ENCODE measurements around the gene PPM1L.

The PPM1L gene

DNA sequence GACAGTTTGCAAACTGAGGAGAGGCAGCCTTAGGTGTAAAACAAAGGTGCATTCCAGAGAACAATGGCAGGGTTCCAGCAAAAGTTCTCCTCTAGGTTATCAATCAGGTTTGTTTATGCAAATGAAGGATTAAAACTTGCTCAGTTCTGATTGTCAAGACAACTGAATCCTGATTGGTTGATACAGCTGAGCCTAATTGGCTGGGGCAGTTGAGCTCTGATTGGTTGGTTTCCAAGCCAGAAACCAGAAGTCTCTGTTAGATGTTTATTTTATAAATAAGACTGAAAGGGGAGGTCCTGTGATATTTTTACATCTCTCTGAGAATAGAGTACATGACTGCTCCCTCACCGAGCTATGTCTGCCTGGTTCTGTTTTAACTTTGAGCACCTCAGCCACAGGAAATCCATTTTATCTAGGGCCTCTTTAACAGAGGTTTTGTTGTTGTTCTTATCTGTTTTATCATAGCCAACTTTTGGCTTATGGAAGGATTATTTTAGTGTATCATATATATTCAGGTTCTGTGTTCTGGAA lies 37.8 kb downstream of the PPM1L start:
- H3K4me2 ChIP-seq (ENCODE audit: low read length): no peak overlapping the region
- H3K27ac ChIP-seq (ENCODE audit: low read depth, low read length): no peak overlapping the region
- no peaks in the 10 kb centered on the region for H3K9me2 ChIP-seq (replicated peaks; ENCODE audit: control insufficient read depth, low read length)
- TF ChIP-seq, protein P1, sequence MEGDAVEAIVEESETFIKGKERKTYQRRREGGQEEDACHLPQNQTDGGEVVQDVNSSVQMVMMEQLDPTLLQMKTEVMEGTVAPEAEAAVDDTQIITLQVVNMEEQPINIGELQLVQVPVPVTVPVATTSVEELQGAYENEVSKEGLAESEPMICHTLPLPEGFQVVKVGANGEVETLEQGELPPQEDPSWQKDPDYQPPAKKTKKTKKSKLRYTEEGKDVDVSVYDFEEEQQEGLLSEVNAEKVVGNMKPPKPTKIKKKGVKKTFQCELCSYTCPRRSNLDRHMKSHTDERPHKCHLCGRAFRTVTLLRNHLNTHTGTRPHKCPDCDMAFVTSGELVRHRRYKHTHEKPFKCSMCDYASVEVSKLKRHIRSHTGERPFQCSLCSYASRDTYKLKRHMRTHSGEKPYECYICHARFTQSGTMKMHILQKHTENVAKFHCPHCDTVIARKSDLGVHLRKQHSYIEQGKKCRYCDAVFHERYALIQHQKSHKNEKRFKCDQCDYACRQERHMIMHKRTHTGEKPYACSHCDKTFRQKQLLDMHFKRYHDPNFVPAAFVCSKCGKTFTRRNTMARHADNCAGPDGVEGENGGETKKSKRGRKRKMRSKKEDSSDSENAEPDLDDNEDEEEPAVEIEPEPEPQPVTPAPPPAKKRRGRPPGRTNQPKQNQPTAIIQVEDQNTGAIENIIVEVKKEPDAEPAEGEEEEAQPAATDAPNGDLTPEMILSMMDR (IDR thresholded peaks at IDR 0.05; ENCODE audit: low read depth, low read length, poor library complexity, severe bottlenecking): no peak
- no peak for TF ChIP-seq EZH2phosphoT487 (IDR thresholded peaks at IDR 0.05; ENCODE audit: borderline replicate concordance, low read length)
- H3K4me3 ChIP-seq (ENCODE audit: low read length): no peak overlapping the region
- H3F3A ChIP-seq (ENCODE audit: control insufficient read depth, insufficient read depth): no peaks in the 10 kb centered on the region
- no peaks in the 10 kb centered on the region for H3K79me2 ChIP-seq (ENCODE audit: control insufficient read depth, low read length)
- H3K9me3 ChIP-seq (ENCODE audit: control insufficient read depth, insufficient read depth, low read length): no peaks in the 10 kb centered on the region
- H3K36me3 ChIP-seq (ENCODE audit: control insufficient read depth, low read length): no peaks in the 10 kb centered on the region
- no peaks in the 10 kb centered on the region for H3K4me1 ChIP-seq (ENCODE audit: control insufficient read depth, low read length)
- no peaks in the 10 kb centered on the region for H4K20me1 ChIP-seq (ENCODE audit: control insufficient read depth, insufficient read depth, low read depth, low read length)
- H3K27me3 ChIP-seq (ENCODE audit: control insufficient read depth, low read length): no peaks in the 10 kb centered on the region

DNA sequence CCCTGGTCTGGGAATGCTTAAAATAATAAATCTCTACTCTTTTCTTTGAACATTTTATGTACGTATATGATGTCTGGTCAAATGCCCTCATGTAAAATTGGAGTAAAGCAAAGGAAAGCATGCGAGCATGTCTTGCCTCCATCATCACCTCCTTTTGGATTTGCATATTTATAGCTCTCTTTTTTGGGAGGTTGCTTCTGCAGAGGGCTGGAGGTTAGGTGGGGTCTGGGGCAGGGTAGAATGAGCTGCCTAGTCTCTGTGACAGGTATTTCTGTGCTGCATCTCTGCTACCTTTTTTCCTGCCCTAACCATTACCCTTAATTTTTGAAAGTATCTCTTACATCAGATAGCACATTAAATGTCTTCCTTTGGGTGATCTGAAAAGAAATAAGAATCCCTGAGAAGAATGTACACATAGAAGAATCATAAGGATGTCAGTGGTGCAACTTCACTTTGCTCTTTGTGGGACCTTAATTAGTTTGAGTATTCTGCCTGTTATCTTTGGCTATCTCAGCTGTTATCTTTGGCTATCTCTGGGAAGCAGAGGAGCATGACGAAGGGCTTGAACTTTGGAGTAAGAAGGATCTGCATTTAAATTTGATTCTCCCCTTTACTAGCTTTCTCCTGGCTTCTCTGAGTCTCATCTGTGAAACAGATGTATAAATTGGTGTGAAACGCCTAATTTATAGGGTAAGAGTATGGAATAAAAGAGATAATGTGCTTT lies 40.2 kb downstream of the PPM1L start:
- TF ChIP-seq EZH2phosphoT487 (IDR thresholded peaks at IDR 0.05; ENCODE audit: borderline replicate concordance, low read length): no peak
- TF ChIP-seq, protein P1 (IDR thresholded peaks at IDR 0.05; ENCODE audit: low read depth, low read length, poor library complexity, severe bottlenecking): no peak
- H3K4me2 ChIP-seq (ENCODE audit: low read length): no peak overlapping the region
- no peaks in the 10 kb centered on the region for H3K4me1 ChIP-seq (ENCODE audit: control insufficient read depth, low read length)

DNA sequence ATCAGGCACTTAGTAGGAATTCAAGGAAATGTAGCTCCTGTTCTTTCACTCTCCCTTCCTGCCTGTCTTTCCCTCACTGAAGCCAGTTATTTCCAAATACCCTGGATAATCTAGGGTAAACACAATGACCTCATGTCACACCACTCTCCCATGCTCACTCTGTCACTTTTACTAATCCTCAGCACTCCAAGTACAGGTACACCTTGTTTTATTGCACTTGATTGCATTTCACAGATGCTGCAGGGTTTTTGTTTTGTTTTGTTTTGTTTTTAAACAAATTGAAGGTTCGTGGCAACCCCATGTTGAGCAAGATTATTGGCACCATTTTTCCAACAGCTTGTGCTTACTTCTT lies 40.8 kb downstream of the PPM1L start:
- no peaks in the 10 kb centered on the region for H3K79me2 ChIP-seq (ENCODE audit: control insufficient read depth, low read length)
- H3K27ac ChIP-seq (ENCODE audit: low read depth, low read length): no peak overlapping the region
- peaks cover 7% of the 10 kb centered on the region for H3K27me3 ChIP-seq (ENCODE audit: control insufficient read depth, low read length)
- no peaks in the 10 kb centered on the region for H3K9me3 ChIP-seq (ENCODE audit: control insufficient read depth, insufficient read depth, low read length)
- no peaks in the 10 kb centered on the region for H3F3A ChIP-seq (ENCODE audit: control insufficient read depth, insufficient read depth)
- no peaks in the 10 kb centered on the region for H4K20me1 ChIP-seq (ENCODE audit: control insufficient read depth, insufficient read depth, low read depth, low read length)
- H3K9me2 ChIP-seq (replicated peaks; ENCODE audit: control insufficient read depth, low read length): no peaks in the 10 kb centered on the region
- TF ChIP-seq, protein P1 (IDR thresholded peaks at IDR 0.05; ENCODE audit: low read depth, low read length, poor library complexity, severe bottlenecking): no peak
- no peak for TF ChIP-seq EZH2phosphoT487 (IDR thresholded peaks at IDR 0.05; ENCODE audit: borderline replicate concordance, low read length)
- H3K36me3 ChIP-seq (ENCODE audit: control insufficient read depth, low read length): no peaks in the 10 kb centered on the region
- H3K4me1 ChIP-seq (ENCODE audit: control insufficient read depth, low read length): no peaks in the 10 kb centered on the region
- H3K4me3 ChIP-seq (ENCODE audit: low read length): no peak overlapping the region
- H3K4me2 ChIP-seq (ENCODE audit: low read length): no peak overlapping the region

More for the DNA sequence above, 40.2 kb downstream of the PPM1L start:
- Histone ChIP-seq H3K4me3 (ENCODE audit: low read length) (no peak overlapping the region), H3K79me2 (ENCODE audit: control insufficient read depth, low read length) (no peaks in the 10 kb centered on the region), H3K9me2 (replicated peaks; ENCODE audit: control insufficient read depth, low read length) (no peaks in the 10 kb centered on the region), H3K9me3 (ENCODE audit: control insufficient read depth, insufficient read depth, low read length) (no peaks in the 10 kb centered on the region), H3K36me3 (ENCODE audit: control insufficient read depth, low read length) (no peaks in the 10 kb centered on the region), H4K20me1 (ENCODE audit: control insufficient read depth, insufficient read depth, low read depth, low read length) (no peaks in the 10 kb centered on the region), H3K27me3 (ENCODE audit: control insufficient read depth, low read length) (peaks cover 2% of the 10 kb centered on the region), H3F3A (ENCODE audit: control insufficient read depth, insufficient read depth) (no peaks in the 10 kb centered on the region), H3K27ac (ENCODE audit: low read depth, low read length) (no peak overlapping the region)
